Measurements from ENCODE around the gene ESPNL. TPM values are rescaled to one million over a fixed set of nuclear protein-coding genes. Genes with fewer than 3 reads are reported as not detected.

Gene ESPNL
- total and polyA plus RNA-seq, 9 donors: 0.75 to 3.6 (median 2.0) TPM

DNA sequence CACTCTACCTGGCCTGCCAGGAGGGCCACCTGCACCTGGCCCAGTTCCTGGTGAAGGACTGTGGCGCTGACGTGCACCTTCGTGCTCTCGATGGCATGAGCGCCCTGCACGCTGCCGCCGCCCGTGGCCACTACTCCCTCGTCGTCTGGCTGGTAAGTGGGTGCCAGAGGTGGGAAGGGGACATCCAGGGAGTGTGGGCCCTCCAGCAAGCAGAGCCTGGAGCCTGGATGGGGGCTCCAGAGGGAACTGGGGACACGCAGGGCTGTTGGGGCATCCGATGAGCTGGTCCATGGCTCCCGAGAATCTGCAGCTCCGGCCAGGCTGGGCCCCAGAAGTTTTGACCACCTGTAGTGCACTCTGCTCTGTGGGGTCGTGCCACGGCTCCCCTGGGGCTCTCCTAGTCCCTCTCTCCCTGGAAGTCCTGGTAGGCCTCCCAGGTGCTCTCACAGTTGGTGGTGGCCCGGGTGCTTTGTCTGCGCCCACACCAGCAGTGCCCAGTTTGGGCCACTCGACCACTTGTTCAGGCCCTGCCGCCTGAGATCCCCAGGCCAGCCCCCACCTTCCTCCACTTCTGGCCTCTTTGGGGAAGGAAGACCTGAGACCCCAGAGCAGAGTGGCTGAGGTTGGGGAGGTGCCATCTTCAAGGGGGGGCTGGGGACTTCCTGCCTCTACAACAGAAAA, 4.7 kb downstream of the ESPNL start:
- Histone ChIP-seq H3K4me1 (ENCODE audit: control insufficient read depth, insufficient read depth, low read length) (peaks cover 22% of the 10 kb centered on the region), H3K36me3 (ENCODE audit: control insufficient read depth, insufficient read depth, low read length) (no peaks in the 10 kb centered on the region), H3K4me3 (ENCODE audit: low read length) (no peak overlapping the region), H3K27me3 (ENCODE audit: control insufficient read depth, insufficient read depth, low read length) (no peaks in the 10 kb centered on the region), H3K27ac (ENCODE audit: low read length) (no peak overlapping the region), H3K9me3 (replicated peaks; ENCODE audit: control insufficient read depth, low read depth, low read length) (no peaks in the 10 kb centered on the region)
- no peak for DNase-seq
- 88% methylated on average over 18 of the region's 21 CpGs for WGBS (ENCODE audit: insufficient coverage)

DNA sequence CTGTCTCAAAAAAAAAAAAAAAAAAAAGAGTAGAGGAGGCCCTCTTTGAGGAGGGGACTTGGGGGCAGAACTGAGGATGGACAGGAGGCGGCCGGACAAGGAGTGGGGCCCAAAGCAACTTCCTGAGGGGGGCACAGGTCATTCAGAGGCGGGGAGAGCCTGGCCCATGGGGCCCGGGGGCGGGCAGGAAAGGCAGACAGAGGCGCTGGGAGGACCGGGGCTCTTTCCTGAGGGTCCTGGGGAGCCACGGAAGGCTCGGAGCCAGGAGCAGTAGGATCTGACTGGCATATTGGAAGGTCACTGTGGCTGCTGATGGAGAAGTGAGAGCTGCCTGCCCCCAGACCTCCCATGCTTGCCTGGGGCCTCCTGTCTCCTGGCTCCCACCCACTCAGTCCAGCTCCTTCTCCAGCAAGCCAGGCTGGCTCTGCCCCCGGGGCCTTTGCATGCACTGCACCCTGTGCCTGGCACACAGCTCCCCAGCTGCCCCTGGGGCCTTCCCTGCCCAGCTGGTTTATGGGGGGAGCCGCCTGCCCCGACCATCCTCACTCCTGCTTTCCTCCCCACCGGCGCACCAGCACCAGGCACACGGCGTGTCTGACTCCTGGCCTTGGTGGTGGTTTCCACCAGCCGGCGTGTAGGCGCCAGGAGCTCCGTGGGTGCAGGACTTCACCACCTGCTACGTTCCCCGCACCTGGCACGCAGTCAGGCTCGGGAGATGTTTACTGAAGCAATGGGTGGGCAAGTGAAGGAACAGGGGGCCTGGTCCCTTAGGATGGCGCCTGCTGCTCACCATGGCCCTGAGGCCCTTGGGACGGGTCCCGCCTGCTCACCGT, 5.6 kb downstream of the ESPNL start:
- H3K36me3 ChIP-seq (ENCODE audit: control insufficient read depth, insufficient read depth, low read length): no peaks in the 10 kb centered on the region
- no peak overlapping the region for H3K27ac ChIP-seq (ENCODE audit: low read length)
- H3K27me3 ChIP-seq (ENCODE audit: control insufficient read depth, insufficient read depth, low read length): no peaks in the 10 kb centered on the region
- no peaks in the 10 kb centered on the region for H3K9me3 ChIP-seq (replicated peaks; ENCODE audit: control insufficient read depth, low read depth, low read length)
- 88% methylated on average over 23 of the region's 28 CpGs for WGBS (ENCODE audit: insufficient coverage)
- peaks cover 22% of the 10 kb centered on the region for H3K4me1 ChIP-seq (ENCODE audit: control insufficient read depth, insufficient read depth, low read length)
- no peak for DNase-seq
- no peak overlapping the region for H3K4me3 ChIP-seq (ENCODE audit: low read length)

DNA sequence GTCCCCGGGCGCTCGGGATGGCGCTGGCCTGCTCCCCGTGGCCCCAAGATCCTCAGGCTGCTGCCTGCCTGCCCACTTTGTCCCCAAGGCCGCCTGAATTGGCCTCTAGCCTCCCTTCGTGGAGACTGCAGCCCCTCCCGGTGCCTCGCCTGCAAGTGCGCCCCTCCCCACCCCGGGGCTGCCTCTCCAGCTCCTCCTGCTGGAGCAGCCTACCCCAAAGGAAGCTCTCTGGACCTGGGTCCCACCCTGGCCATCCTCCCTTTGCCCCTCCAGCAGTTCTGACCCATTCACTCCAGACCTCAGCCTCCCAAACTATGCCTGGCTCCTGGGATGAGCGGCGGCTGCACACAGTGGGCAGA, 6.2 kb downstream of the ESPNL start:
- 66% methylated on average over 13 of the region's 13 CpGs for WGBS (ENCODE audit: insufficient coverage)
- H3K4me3 ChIP-seq (ENCODE audit: low read length): no peak overlapping the region
- DNase-seq: no peak
- H3K9me3 ChIP-seq (replicated peaks; ENCODE audit: control insufficient read depth, low read depth, low read length): no peaks in the 10 kb centered on the region
- peaks cover 22% of the 10 kb centered on the region for H3K4me1 ChIP-seq (ENCODE audit: control insufficient read depth, insufficient read depth, low read length)
- H3K36me3 ChIP-seq (ENCODE audit: control insufficient read depth, insufficient read depth, low read length): no peaks in the 10 kb centered on the region
- H3K27me3 ChIP-seq (ENCODE audit: control insufficient read depth, insufficient read depth, low read length): no peaks in the 10 kb centered on the region
- no peak overlapping the region for H3K27ac ChIP-seq (ENCODE audit: low read length)

DNA sequence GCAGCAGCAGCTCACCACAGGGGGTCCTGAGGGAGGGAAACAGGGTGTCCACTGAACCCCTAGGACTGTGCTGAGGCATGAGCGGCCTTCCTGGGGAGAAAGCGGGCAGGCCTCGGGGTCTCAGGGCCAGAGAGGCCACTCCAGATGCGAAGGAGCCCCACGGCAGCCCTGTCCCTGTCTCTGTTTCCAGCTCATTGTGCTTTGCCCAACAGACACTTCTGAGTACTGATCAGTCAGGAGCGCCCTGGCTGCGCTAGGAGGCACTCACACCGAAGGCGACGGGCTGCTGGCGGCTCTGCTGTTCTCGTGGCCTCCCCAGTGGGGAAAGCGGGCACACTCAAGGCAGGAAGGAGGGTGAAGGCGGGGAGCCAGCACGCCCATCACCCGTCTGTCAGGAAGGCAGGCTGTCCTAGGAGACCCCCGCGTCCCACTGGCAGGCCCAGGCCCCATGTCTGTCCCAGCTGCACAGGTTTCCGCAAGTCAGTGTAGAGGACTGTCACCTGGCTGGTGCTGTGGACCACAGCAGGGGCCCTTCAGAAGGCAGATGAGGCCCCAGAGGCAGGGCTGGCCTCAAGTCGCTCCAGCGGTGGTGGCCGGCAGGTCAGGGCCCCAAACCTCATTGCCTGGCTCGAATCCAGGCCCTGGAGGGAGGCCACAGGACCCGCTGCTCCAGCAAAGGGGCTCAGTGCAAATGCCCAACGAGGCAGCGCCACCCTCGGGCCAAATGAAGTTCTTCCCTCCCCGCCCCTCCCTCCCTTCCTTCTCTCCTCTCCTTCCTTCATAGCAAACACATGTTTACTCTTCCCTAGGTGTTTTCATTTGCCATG, 6.8 kb downstream of the ESPNL start:
- DNase-seq: no peak
- 71% methylated on average over 26 of the region's 28 CpGs for WGBS (ENCODE audit: insufficient coverage)
- Histone ChIP-seq H3K4me1 (ENCODE audit: control insufficient read depth, insufficient read depth, low read length) (peaks cover 22% of the 10 kb centered on the region), H3K4me3 (ENCODE audit: low read length) (no peak overlapping the region), H3K9me3 (replicated peaks; ENCODE audit: control insufficient read depth, low read depth, low read length) (no peaks in the 10 kb centered on the region), H3K27me3 (ENCODE audit: control insufficient read depth, insufficient read depth, low read length) (no peaks in the 10 kb centered on the region), H3K36me3 (ENCODE audit: control insufficient read depth, insufficient read depth, low read length) (no peaks in the 10 kb centered on the region), H3K27ac (ENCODE audit: low read length) (no peak overlapping the region)

DNA sequence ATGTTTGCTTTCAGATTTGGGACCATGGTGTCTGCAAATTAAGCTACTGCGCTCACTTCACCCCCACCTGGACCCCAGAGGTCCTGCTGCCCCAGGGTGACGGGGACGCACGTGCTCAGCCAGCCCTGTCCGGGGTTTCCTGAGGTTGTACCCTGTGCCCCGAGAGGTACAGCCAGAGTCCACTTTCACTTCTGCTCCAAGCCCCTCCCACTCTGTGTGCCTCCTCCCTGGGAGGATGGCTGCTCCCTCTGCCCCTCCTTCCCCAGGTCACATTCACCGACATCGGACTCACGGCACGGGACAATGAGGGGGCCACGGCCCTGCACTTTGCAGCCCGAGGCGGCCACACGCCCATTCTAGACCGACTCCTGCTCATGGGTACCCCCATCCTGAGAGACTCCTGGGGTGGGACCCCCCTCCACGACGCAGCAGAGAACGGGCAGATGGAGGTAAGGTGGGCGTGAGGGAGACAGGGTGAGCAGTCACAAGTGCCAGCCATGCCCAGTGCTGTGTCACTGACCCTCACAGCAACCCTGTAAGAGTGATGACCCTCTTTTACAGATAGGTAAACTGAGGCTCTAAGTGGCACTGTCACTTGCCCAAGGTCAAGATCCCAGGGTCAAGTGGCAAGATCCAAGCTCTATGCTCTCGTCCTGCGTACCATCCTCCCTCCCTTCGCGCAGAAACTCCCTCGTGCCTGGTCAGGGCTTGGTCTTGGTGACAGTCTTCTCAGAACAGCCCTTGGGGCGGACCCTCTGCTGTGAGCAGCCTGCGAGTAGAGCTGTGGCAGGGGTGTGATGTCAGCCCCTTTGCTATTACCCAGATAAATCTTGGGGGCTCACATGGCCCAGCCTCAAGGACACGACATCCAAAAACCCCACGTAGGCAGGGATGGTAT, 7.6 kb downstream of the ESPNL start:
- peaks cover 22% of the 10 kb centered on the region for H3K4me1 ChIP-seq (ENCODE audit: control insufficient read depth, insufficient read depth, low read length)
- no peaks in the 10 kb centered on the region for H3K27me3 ChIP-seq (ENCODE audit: control insufficient read depth, insufficient read depth, low read length)
- no peak overlapping the region for H3K27ac ChIP-seq (ENCODE audit: low read length)
- H3K36me3 ChIP-seq (ENCODE audit: control insufficient read depth, insufficient read depth, low read length): no peaks in the 10 kb centered on the region
- H3K4me3 ChIP-seq (ENCODE audit: low read length): no peak overlapping the region
- no peaks in the 10 kb centered on the region for H3K9me3 ChIP-seq (replicated peaks; ENCODE audit: control insufficient read depth, low read depth, low read length)
- no peak for DNase-seq
- WGBS (ENCODE audit: insufficient coverage): 80% methylated on average over 26 of the region's 28 CpGs

DNA sequence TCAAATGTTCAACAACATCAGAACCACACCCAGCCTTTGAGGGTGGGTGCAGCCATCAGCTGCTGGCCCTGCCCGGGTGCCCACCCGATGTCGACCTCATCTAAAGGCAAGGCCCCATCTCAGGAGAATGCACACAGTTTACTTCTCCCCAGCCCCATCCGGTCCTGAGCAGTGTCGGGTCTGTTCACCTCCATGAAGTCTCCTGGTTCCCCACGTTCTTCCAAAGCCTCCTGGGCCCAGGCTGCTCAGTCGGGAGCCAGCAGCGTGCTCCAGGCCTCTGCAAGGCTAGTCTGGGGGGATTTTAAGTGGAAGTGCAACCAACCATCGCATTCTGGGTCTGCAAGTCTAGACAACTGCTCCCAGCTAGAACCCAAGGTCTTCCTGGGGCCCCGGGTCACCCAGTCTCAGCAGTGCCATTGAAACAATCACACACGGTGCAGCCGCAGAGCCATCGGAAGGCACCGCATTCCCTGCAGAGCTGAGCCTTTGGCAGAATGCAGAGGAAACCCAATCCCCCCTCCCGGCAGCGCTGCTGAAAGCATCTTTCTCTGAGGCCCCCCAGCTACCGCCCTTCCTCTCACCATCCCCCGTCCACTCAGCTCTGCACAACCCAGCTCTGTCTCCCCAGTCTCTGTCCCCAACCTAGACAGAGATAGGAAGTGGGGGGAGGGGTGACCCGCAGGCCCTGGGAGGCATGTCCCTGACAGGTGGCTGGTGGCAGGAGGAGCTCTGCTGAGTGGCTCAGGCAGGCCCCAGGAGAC, 8.5 kb downstream of the ESPNL start:
- no peaks in the 10 kb centered on the region for H3K27me3 ChIP-seq (ENCODE audit: control insufficient read depth, insufficient read depth, low read length)

DNA sequence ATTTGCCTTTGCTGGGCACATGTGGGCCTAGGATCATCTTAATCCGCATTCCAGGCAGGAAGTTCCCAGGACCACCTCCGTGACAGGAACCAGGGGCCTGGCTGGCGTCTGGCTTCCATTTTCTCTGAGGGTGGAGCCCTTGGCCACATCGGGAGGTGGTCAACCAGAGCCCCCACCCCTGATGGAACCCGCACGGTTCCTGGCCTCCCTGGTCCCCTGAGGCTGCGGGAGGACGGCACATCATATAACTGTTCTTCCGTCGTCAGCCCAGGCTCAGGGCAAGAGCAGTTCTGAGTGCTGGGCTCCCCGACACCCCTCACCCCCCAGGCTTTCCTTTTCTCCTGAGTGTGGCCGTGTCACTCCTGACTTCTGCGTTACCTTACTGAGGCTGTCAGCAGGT, 13.5 kb downstream of the ESPNL start:
- no peak for DNase-seq
- Histone ChIP-seq H3K9me3 (replicated peaks; ENCODE audit: control insufficient read depth, low read depth, low read length) (no peaks in the 10 kb centered on the region), H3K4me3 (ENCODE audit: low read length) (no peak overlapping the region), H3K27ac (ENCODE audit: low read length) (no peak overlapping the region), H3K36me3 (ENCODE audit: control insufficient read depth, insufficient read depth, low read length) (no peaks in the 10 kb centered on the region), H3K4me1 (ENCODE audit: control insufficient read depth, insufficient read depth, low read length) (peaks cover 9% of the 10 kb centered on the region), H3K27me3 (ENCODE audit: control insufficient read depth, insufficient read depth, low read length) (no peaks in the 10 kb centered on the region)
- WGBS (ENCODE audit: insufficient coverage): 62% methylated on average over 13 of the region's 13 CpGs

More for the DNA sequence above, 8.5 kb downstream of the ESPNL start:
- WGBS (ENCODE audit: insufficient coverage): 26% methylated on average over 11 of the region's 19 CpGs
- Histone ChIP-seq H3K27ac (ENCODE audit: low read length) (no peak overlapping the region), H3K4me3 (ENCODE audit: low read length) (no peak overlapping the region), H3K9me3 (replicated peaks; ENCODE audit: control insufficient read depth, low read depth, low read length) (no peaks in the 10 kb centered on the region), H3K4me1 (ENCODE audit: control insufficient read depth, insufficient read depth, low read length) (peaks cover 22% of the 10 kb centered on the region), H3K36me3 (ENCODE audit: control insufficient read depth, insufficient read depth, low read length) (no peaks in the 10 kb centered on the region)
- DNase-seq: peak; percentile 43

DNA sequence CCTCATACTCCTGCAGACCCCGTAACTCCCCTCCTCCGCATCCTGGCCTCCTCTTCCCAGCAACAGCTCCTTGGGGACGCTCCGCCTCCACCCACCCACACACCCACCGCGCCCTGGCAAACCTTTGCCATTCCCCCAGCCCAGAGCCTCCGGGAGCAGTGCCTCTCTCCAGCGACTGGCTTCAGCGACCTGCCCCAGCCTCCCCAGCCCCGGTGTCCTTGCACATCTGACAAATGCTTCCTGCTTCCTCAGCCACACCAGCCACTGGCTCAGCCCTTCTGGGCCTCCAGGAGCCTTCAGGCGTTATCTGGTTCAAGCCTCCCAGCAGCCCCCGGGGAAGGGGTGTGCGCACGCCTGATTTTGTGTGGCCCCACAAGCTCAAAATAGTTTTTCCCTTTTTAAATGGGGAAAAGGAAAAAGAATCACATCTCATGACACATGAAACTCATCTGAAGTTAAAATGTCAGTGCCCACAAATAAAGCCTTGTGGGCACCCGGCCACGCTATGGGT, 14.2 kb downstream of the ESPNL start:
- 67% methylated on average over 12 of the region's 16 CpGs for WGBS (ENCODE audit: insufficient coverage)
- H3K27me3 ChIP-seq (ENCODE audit: control insufficient read depth, insufficient read depth, low read length): no peaks in the 10 kb centered on the region

More for the DNA sequence above, 14.2 kb downstream of the ESPNL start:
- no peaks in the 10 kb centered on the region for H3K9me3 ChIP-seq (replicated peaks; ENCODE audit: control insufficient read depth, low read depth, low read length)
- H3K27ac ChIP-seq (ENCODE audit: low read length): no peak overlapping the region
- peaks cover under 1% of the 10 kb centered on the region for H3K4me1 ChIP-seq (ENCODE audit: control insufficient read depth, insufficient read depth, low read length)
- no peaks in the 10 kb centered on the region for H3K36me3 ChIP-seq (ENCODE audit: control insufficient read depth, insufficient read depth, low read length)
- DNase-seq: no peak
- no peak overlapping the region for H3K4me3 ChIP-seq (ENCODE audit: low read length)
